ENCODE results near the gene NPAS3. TPM values are rescaled to one million over a fixed set of nuclear protein-coding genes. Genes with fewer than 3 reads are reported as not detected.

NPAS3 gene
- total and polyA plus RNA-seq, 4 experiments from 2014 or later = not detected

GRCh38 chr14:33657476-33657875 is 718.8 kb downstream of the NPAS3 start:
- Histone ChIP-seq H3K4me1 (ENCODE audit: insufficient read depth, low read length) (no peaks in the 10 kb centered on the region), H3K27me3 (ENCODE audit: insufficient read depth, low read length) (no peaks in the 10 kb centered on the region), H3K4me3 (ENCODE audit: low read length in 2 of 2) (no peak overlapping the region), H3K9me3 (ENCODE audit: control insufficient read depth in 1 of 2, low read length in 2 of 2) (no peaks in the 10 kb centered on the region), H3K36me3 (ENCODE audit: insufficient read depth, low read length) (no peaks in the 10 kb centered on the region), H3K27ac (ENCODE audit: low read depth, low read length) (no peak overlapping the region)
- CTCF ChIA-PET (ENCODE audit: partially characterized antibody) = no interaction called here
- intact Hi-C loops (cut with micrococcal nuclease) = no loop called here
- POLR2A ChIA-PET (ENCODE audit: partially characterized antibody) = no interaction called here
- H3K27ac Mint-ChIP-seq = no peak overlapping the region
- H3K9me3 Mint-ChIP-seq = peaks cover 0 to 8% (median under 1%) of the 10 kb centered on the region in 8 donors
- no peak for DNase-seq
- no peaks in the 10 kb centered on the region for H3K36me3 Mint-ChIP-seq
- H3K4me1 Mint-ChIP-seq = no peaks in the 10 kb centered on the region
- no peaks in the 10 kb centered on the region for H3K27me3 Mint-ChIP-seq
- no peak overlapping the region for H3K4me3 Mint-ChIP-seq

GRCh38 chr14:33660248-33660647 is 721.6 kb downstream of the NPAS3 start:
- Histone ChIP-seq H3K27me3 (ENCODE audit: insufficient read depth, low read length) (no peaks in the 10 kb centered on the region), H3K4me1 (ENCODE audit: insufficient read depth, low read length) (no peaks in the 10 kb centered on the region), H3K9me3 (ENCODE audit: control insufficient read depth in 1 of 2, low read length in 2 of 2) (no peaks in the 10 kb centered on the region), H3K36me3 (ENCODE audit: insufficient read depth, low read length) (no peaks in the 10 kb centered on the region), H3K27ac (ENCODE audit: low read depth, low read length) (no peak overlapping the region), H3K4me3 (ENCODE audit: low read length in 2 of 2) (no peak overlapping the region)
- intact Hi-C loops (cut with micrococcal nuclease) = no loop called here
- H3K36me3 Mint-ChIP-seq = no peaks in the 10 kb centered on the region
- ChIA-PET POLR2A (ENCODE audit: partially characterized antibody) (no interaction called here), CTCF (ENCODE audit: partially characterized antibody) (no interaction called here)
- H3K27ac Mint-ChIP-seq = no peak overlapping the region
- H3K4me3 Mint-ChIP-seq = no peak overlapping the region
- H3K9me3 Mint-ChIP-seq = peaks cover 0 to 10% (median 5%) of the 10 kb centered on the region in 8 donors
- H3K4me1 Mint-ChIP-seq = no peaks in the 10 kb centered on the region
- no peaks in the 10 kb centered on the region for H3K27me3 Mint-ChIP-seq
- DNase-seq = no peak

GRCh38 chr14:33661101-33661500 is 722.4 kb downstream of the NPAS3 start:
- Mint-ChIP-seq H3K9me3 (peaks cover 0 to 10% (median 5%) of the 10 kb centered on the region in 8 donors), H3K4me1 (no peaks in the 10 kb centered on the region), H3K36me3 (no peaks in the 10 kb centered on the region), H3K27me3 (no peaks in the 10 kb centered on the region), H3K4me3 (no peak overlapping the region), H3K27ac (no peak overlapping the region)
- Histone ChIP-seq H3K36me3 (ENCODE audit: insufficient read depth, low read length) (no peaks in the 10 kb centered on the region), H3K27ac (ENCODE audit: low read depth, low read length) (no peak overlapping the region), H3K4me3 (ENCODE audit: low read length in 2 of 2) (no peak overlapping the region), H3K4me1 (ENCODE audit: insufficient read depth, low read length) (no peaks in the 10 kb centered on the region), H3K9me3 (ENCODE audit: control insufficient read depth in 1 of 2, low read length in 2 of 2) (no peaks in the 10 kb centered on the region), H3K27me3 (ENCODE audit: insufficient read depth, low read length) (no peaks in the 10 kb centered on the region)
- no peak for DNase-seq
- CTCF ChIA-PET (ENCODE audit: partially characterized antibody) = interaction anchor here (0.9 kb wide), 1 partner anchor 8 kb away, joined by 3 read pairs; no protein-coding TSS in a partner anchor
- intact Hi-C loops (cut with micrococcal nuclease) = no loop called here
- POLR2A ChIA-PET (ENCODE audit: partially characterized antibody) = no interaction called here

- Mint-ChIP-seq H3K27me3 (no peaks in the 10 kb centered on the region), H3K9me3 (peaks cover 0 to 10% (median 5%) of the 10 kb centered on the region in 8 donors), H3K36me3 (no peaks in the 10 kb centered on the region), H3K4me1 (no peaks in the 10 kb centered on the region), H3K27ac (no peak overlapping the region), H3K4me3 (no peak overlapping the region)
- POLR2A ChIA-PET (ENCODE audit: partially characterized antibody) = no interaction called here
- Histone ChIP-seq H3K27ac (ENCODE audit: low read depth, low read length) (no peak overlapping the region), H3K4me1 (ENCODE audit: insufficient read depth, low read length) (no peaks in the 10 kb centered on the region), H3K36me3 (ENCODE audit: insufficient read depth, low read length) (no peaks in the 10 kb centered on the region), H3K27me3 (ENCODE audit: insufficient read depth, low read length) (no peaks in the 10 kb centered on the region), H3K9me3 (ENCODE audit: control insufficient read depth in 1 of 2, low read length in 2 of 2) (no peaks in the 10 kb centered on the region), H3K4me3 (ENCODE audit: low read length in 2 of 2) (no peak overlapping the region)
- intact Hi-C loops (cut with micrococcal nuclease) = no loop called here
- CTCF ChIA-PET (ENCODE audit: partially characterized antibody) = no interaction called here
- DNase-seq = no peak
Measured at GRCh38 chr14:33668066-33668465, 729.4 kb downstream of the NPAS3 start.

GRCh38 chr14:33669111-33669510 is 730.4 kb downstream of the NPAS3 start:
- Histone ChIP-seq H3K36me3 (ENCODE audit: insufficient read depth, low read length) (no peaks in the 10 kb centered on the region), H3K4me3 (ENCODE audit: low read length in 2 of 2) (no peak overlapping the region), H3K27ac (ENCODE audit: low read depth, low read length) (no peak overlapping the region), H3K4me1 (ENCODE audit: insufficient read depth, low read length) (no peaks in the 10 kb centered on the region), H3K27me3 (ENCODE audit: insufficient read depth, low read length) (no peaks in the 10 kb centered on the region), H3K9me3 (ENCODE audit: control insufficient read depth in 1 of 2, low read length in 2 of 2) (no peaks in the 10 kb centered on the region)
- intact Hi-C loops (cut with micrococcal nuclease) = no loop called here
- no peaks in the 10 kb centered on the region for H3K4me1 Mint-ChIP-seq
- H3K9me3 Mint-ChIP-seq = peaks cover 0 to 6% (median under 1%) of the 10 kb centered on the region in 8 donors
- H3K4me3 Mint-ChIP-seq = no peak overlapping the region
- no peaks in the 10 kb centered on the region for H3K27me3 Mint-ChIP-seq
- no peak for DNase-seq
- CTCF ChIA-PET (ENCODE audit: partially characterized antibody) = no interaction called here
- H3K36me3 Mint-ChIP-seq = no peaks in the 10 kb centered on the region
- POLR2A ChIA-PET (ENCODE audit: partially characterized antibody) = no interaction called here
- H3K27ac Mint-ChIP-seq = no peak overlapping the region

GRCh38 chr14:33670235-33670634 is 731.6 kb downstream of the NPAS3 start:
- DNase-seq = no peak
- Mint-ChIP-seq H3K9me3 (peaks cover 0 to 5% (median 0%) of the 10 kb centered on the region in 8 donors), H3K36me3 (no peaks in the 10 kb centered on the region), H3K27me3 (no peaks in the 10 kb centered on the region), H3K27ac (no peak overlapping the region), H3K4me1 (no peaks in the 10 kb centered on the region), H3K4me3 (no peak overlapping the region)
- H3K9me3 ChIP-seq (ENCODE audit: control insufficient read depth in 1 of 2, low read length in 2 of 2) = no peaks in the 10 kb centered on the region
- no peaks in the 10 kb centered on the region for H3K27me3 ChIP-seq (ENCODE audit: insufficient read depth, low read length)
- H3K27ac ChIP-seq (ENCODE audit: low read depth, low read length) = no peak overlapping the region
- no peak overlapping the region for H3K4me3 ChIP-seq (ENCODE audit: low read length in 2 of 2)
- intact Hi-C loops (cut with micrococcal nuclease) = no loop called here
- H3K4me1 ChIP-seq (ENCODE audit: insufficient read depth, low read length) = no peaks in the 10 kb centered on the region
- POLR2A ChIA-PET (ENCODE audit: partially characterized antibody) = no interaction called here
- H3K36me3 ChIP-seq (ENCODE audit: insufficient read depth, low read length) = no peaks in the 10 kb centered on the region
- CTCF ChIA-PET (ENCODE audit: partially characterized antibody) = no interaction called here

GRCh38 chr14:33671556-33671955 is 732.9 kb downstream of the NPAS3 start:
- CTCF ChIA-PET (ENCODE audit: partially characterized antibody) = no interaction called here
- DNase-seq = no peak
- Histone ChIP-seq H3K27me3 (ENCODE audit: insufficient read depth, low read length) (no peaks in the 10 kb centered on the region), H3K9me3 (ENCODE audit: control insufficient read depth in 1 of 2, low read length in 2 of 2) (no peaks in the 10 kb centered on the region), H3K36me3 (ENCODE audit: insufficient read depth, low read length) (no peaks in the 10 kb centered on the region), H3K4me1 (ENCODE audit: insufficient read depth, low read length) (no peaks in the 10 kb centered on the region), H3K27ac (ENCODE audit: low read depth, low read length) (no peak overlapping the region), H3K4me3 (ENCODE audit: low read length in 2 of 2) (no peak overlapping the region)
- intact Hi-C loops (cut with micrococcal nuclease) = no loop called here
- POLR2A ChIA-PET (ENCODE audit: partially characterized antibody) = no interaction called here
- Mint-ChIP-seq H3K9me3 (peaks cover 0 to 5% (median 0%) of the 10 kb centered on the region in 8 donors), H3K27ac (no peak overlapping the region), H3K36me3 (no peaks in the 10 kb centered on the region), H3K27me3 (no peaks in the 10 kb centered on the region), H3K4me3 (no peak overlapping the region), H3K4me1 (no peaks in the 10 kb centered on the region)

- H3K27ac Mint-ChIP-seq = no peak overlapping the region
- H3K4me1 Mint-ChIP-seq = no peaks in the 10 kb centered on the region
- Histone ChIP-seq H3K4me1 (ENCODE audit: insufficient read depth, low read length) (no peaks in the 10 kb centered on the region), H3K27me3 (ENCODE audit: insufficient read depth, low read length) (no peaks in the 10 kb centered on the region), H3K36me3 (ENCODE audit: insufficient read depth, low read length) (no peaks in the 10 kb centered on the region), H3K9me3 (ENCODE audit: control insufficient read depth in 1 of 2, low read length in 2 of 2) (no peaks in the 10 kb centered on the region), H3K4me3 (ENCODE audit: low read length in 2 of 2) (no peak overlapping the region), H3K27ac (ENCODE audit: low read depth, low read length) (no peak overlapping the region)
- no peak overlapping the region for H3K4me3 Mint-ChIP-seq
- no peaks in the 10 kb centered on the region for H3K36me3 Mint-ChIP-seq
- no peak for DNase-seq
- H3K9me3 Mint-ChIP-seq = peaks cover 0 to 3% (median 0%) of the 10 kb centered on the region in 8 donors
- CTCF ChIA-PET (ENCODE audit: partially characterized antibody) = no interaction called here
- POLR2A ChIA-PET (ENCODE audit: partially characterized antibody) = no interaction called here
- H3K27me3 Mint-ChIP-seq = no peaks in the 10 kb centered on the region
- intact Hi-C loops (cut with micrococcal nuclease) = no loop called here
Measured at GRCh38 chr14:33674927-33675326, 736.2 kb downstream of the NPAS3 start.

Data from CD4-positive, alpha-beta memory T cell (primary cell).